CD4-positive, CD25-positive, alpha-beta regulatory T cell (primary cell): ENCODE data around the gene DLL1. TPM values are rescaled to one million over a fixed set of nuclear protein-coding genes. Genes with fewer than 3 reads are reported as not detected.

Experiments used
- ATAC-seq, 2 donors: fragments of 150-1000 bp; cut with Tn5 transposase; one replicate each; pipeline ENCODE4 v1.10.0; 2021; ENCODE audit warnings: low read depth in 2 of 2, moderate number of reproducible peaks in 2 of 2, moderate library complexity in 1 of 2
- DNase-seq, 3 donors: peaks; one replicate each; pipeline versions ENCODE4 v3.0.0 to v3.0.0-alpha.2; 2012 to 2022; ENCODE audit warnings: mixed read lengths in 1 of 3
- H3K27ac ChIP-seq: one replicate; pipeline ENCODE4 v1.7.0; 2013; ENCODE audit warnings: mild to moderate bottlenecking, low read length; ENCODE audit not compliant: insufficient read depth, poor library complexity, severe bottlenecking
- H3K27me3 ChIP-seq: one replicate; pipeline ENCODE4 v1.7.0; 2013; ENCODE audit warnings: low read length; ENCODE audit not compliant: control insufficient read depth, insufficient read depth
- H3K36me3 ChIP-seq: one replicate; pipeline ENCODE4 v1.7.0; 2013; ENCODE audit warnings: mild to moderate bottlenecking, low read length, moderate library complexity; ENCODE audit not compliant: control insufficient read depth, insufficient read depth
- H3K4me1 ChIP-seq: 2 replicates; pipeline ENCODE4 v1.7.0; 2013; ENCODE audit warnings: mild to moderate bottlenecking, low read length; ENCODE audit not compliant: insufficient read depth, control insufficient read depth, poor library complexity, severe bottlenecking
- H3K4me3 ChIP-seq: one replicate; pipeline ENCODE4 v1.7.0; 2013; ENCODE audit warnings: low read depth, mild to moderate bottlenecking, low read length, moderate library complexity
- H3K9me3 ChIP-seq, 2 experiments: 1 replicate in 1 of 2; 2 replicates in 1 of 2; pipeline ENCODE4 v1.7.0; 2013; ENCODE audit warnings: low read length in 2 of 2, mild to moderate bottlenecking in 1 of 2, moderate library complexity in 1 of 2; ENCODE audit not compliant: control insufficient read depth in 2 of 2
- H3K27ac Mint-ChIP-seq, 3 donors: one replicate each; pipeline ENCODE4 v1.8.0; 2020 to 2022; ENCODE audit warnings: mild to moderate bottlenecking in 3 of 3, mixed read lengths in 3 of 3, moderate library complexity in 2 of 3
- H3K27me3 Mint-ChIP-seq: one replicate; pipeline ENCODE4 v1.8.0; 2022; ENCODE audit warnings: mild to moderate bottlenecking, mixed read lengths
- H3K36me3 Mint-ChIP-seq: one replicate; pipeline ENCODE4 v1.8.0; 2020; ENCODE audit warnings: mixed read lengths
- H3K4me1 Mint-ChIP-seq, 4 donors: one replicate each; pipeline ENCODE4 v1.8.0; 2020 to 2022; ENCODE audit warnings: mixed read lengths in 4 of 4, mild to moderate bottlenecking in 1 of 4
- H3K4me3 Mint-ChIP-seq, 4 donors: one replicate each; pipeline ENCODE4 v1.8.0; 2020 to 2022; ENCODE audit warnings: mild to moderate bottlenecking in 4 of 4, mixed read lengths in 4 of 4, moderate library complexity in 3 of 4
- H3K9me3 Mint-ChIP-seq, 7 donors: one replicate each; pipeline ENCODE4 v1.8.0; 2020 to 2022; ENCODE audit warnings: mixed read lengths in 7 of 7, mild to moderate bottlenecking in 3 of 7, moderate library complexity in 2 of 7
- polyA plus RNA-seq, 4 donors: library from polyadenylated mRNA; unstranded; fragments of 300-500 nt; fragmentation: Illumina TruSeq; gene quantifications; one replicate each; pipeline ENCODE4 v1.2.3, GENCODE V29; 2021
- total RNA-seq: library from RNA; stranded (reverse); gene quantifications from one replicate; pipeline ENCODE4 v1.2.3, GENCODE V29; 2022

The DLL1 gene
- total and polyA plus RNA-seq, 5 donors from 2014 or later, result 0.28 to 1.1 (median 0.29) TPM; not detected in 2

DNA sequence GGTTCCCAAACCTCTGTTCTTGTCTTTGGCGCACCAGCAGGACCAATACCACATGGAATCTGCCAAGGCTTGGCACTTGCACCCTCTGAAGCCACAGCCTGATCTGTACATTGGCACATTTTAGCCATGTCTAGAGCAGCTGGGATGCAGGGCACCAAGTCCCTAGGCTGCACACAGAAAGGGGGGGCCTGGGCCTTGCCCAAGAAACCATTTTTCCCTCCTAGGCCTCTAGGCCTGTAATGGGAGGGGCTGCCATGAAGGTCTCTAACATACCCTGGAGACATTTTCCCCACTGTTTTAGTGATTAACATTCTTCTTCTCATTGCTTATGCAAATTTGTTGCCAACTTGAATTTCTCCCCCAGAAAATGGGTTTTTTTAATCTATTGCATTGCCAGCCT, 10.3 kb upstream of the DLL1 start:
- Histone ChIP-seq H3K36me3 (no peaks in the 10 kb centered on the region), H3K9me3 (peaks cover 0 to 5% of the 10 kb centered on the region in 2 experiments), H3K27ac (no peak overlapping the region), H3K27me3 (peaks cover 27% of the 10 kb centered on the region), H3K4me1 (peaks cover 17% of the 10 kb centered on the region), H3K4me3 (no peak overlapping the region)
- Mint-ChIP-seq H3K4me1 (peaks cover 0 to 9% (median 3%) of the 10 kb centered on the region in 4 donors), H3K4me3 (no peak overlapping the region), H3K27ac (no peak overlapping the region), H3K27me3 (peaks cover 76% of the 10 kb centered on the region), H3K36me3 (peaks cover 4% of the 10 kb centered on the region), H3K9me3 (peaks cover 0 to 11% (median 2%) of the 10 kb centered on the region in 7 donors)
- ATAC-seq, result no peak
- no peak for DNase-seq

GRCh38 chr6:170298688-170299087, 7.8 kb upstream of the DLL1 start:
- no peak overlapping the region for H3K27ac ChIP-seq
- Mint-ChIP-seq H3K4me3 (peak overlapping the region in 2 of 4 donors; percentile 44 to 50), H3K27ac (peak overlapping the region in 1 of 3 donors; percentile 57), H3K4me1 (peaks cover 0 to 20% (median 13%) of the 10 kb centered on the region in 4 donors), H3K36me3 (peaks cover 4% of the 10 kb centered on the region), H3K9me3 (peaks cover 0 to 11% (median 2%) of the 10 kb centered on the region in 7 donors), H3K27me3 (peaks cover 77% of the 10 kb centered on the region)
- H3K4me1 ChIP-seq, result peaks cover 26% of the 10 kb centered on the region
- ATAC-seq, result no peak
- H3K9me3 ChIP-seq, result peaks cover 0 to 5% of the 10 kb centered on the region in 2 experiments
- no peak for DNase-seq
- H3K4me3 ChIP-seq, result no peak overlapping the region
- H3K27me3 ChIP-seq, result peaks cover 34% of the 10 kb centered on the region
- H3K36me3 ChIP-seq, result no peaks in the 10 kb centered on the region

- peak overlapping the region; percentile 9 to 71 (median 51) for H3K4me3 Mint-ChIP-seq
- Histone ChIP-seq H3K4me3 (no peak overlapping the region), H3K9me3 (peaks cover 0 to 5% of the 10 kb centered on the region in 2 experiments), H3K4me1 (peaks cover 30% of the 10 kb centered on the region), H3K27me3 (peaks cover 38% of the 10 kb centered on the region), H3K36me3 (no peaks in the 10 kb centered on the region), H3K27ac (no peak overlapping the region)
- ATAC-seq, result no peak
- H3K9me3 Mint-ChIP-seq, result peaks cover 0 to 11% (median 2%) of the 10 kb centered on the region in 7 donors
- peaks cover 4% of the 10 kb centered on the region for H3K36me3 Mint-ChIP-seq
- DNase-seq, result no peak
- peaks cover 79% of the 10 kb centered on the region for H3K27me3 Mint-ChIP-seq
- H3K27ac Mint-ChIP-seq, result no peak overlapping the region
- peaks cover 6 to 29% (median 18%) of the 10 kb centered on the region in 4 donors for H3K4me1 Mint-ChIP-seq
Observed at GRCh38 chr6:170297576-170298330, 6.9 kb upstream of the DLL1 start.

DNA sequence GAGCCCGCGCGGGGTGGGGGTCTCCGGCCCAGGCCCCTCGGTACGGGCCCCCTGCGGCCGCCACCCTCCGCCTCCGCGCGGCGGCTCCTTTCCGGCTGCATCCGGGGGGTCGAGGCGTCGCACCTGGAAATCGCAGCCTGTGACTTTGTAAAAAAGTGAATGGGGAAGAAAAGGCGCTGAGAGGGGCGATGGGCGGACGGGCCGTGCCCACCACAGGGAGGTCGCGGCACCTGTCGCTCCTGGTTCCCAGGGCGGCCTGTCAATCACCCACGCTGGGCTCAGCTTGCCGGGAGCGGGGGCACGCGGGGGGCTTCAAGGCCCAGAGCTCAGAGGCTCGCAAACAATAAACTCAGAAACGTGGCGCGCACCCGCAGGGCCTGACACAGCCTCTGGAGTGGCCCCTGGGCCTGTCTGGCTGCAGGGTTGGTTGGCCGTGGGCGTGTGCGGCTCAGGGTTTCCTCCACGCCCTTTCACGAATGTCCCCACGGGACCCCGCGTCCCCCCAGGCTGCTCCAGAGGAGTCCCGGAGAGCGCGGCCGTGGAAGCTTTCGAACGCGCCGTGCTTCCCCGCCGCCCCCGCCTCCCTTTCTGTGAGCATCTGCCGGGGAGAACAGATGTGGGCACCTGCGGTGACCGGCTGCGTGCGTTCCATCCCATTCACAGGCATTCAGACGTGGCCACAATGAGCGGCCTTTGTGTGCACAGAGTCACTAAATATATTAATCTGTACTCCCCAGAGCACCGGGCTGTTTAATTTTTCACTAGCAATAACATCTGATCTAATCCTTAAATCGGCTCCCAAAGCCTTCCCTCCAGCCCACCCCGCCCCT, 6.1 kb upstream of the DLL1 start:
- DNase-seq (no peak), ATAC-seq (no peak)
- Histone ChIP-seq H3K27me3 (peaks cover 41% of the 10 kb centered on the region), H3K4me3 (no peak overlapping the region), H3K9me3 (peaks cover 0 to 5% of the 10 kb centered on the region in 2 experiments), H3K4me1 (peaks cover 38% of the 10 kb centered on the region), H3K36me3 (no peaks in the 10 kb centered on the region), H3K27ac (no peak overlapping the region)
- no peak overlapping the region for H3K27ac Mint-ChIP-seq
- peaks cover 0 to 11% (median 2%) of the 10 kb centered on the region in 7 donors for H3K9me3 Mint-ChIP-seq
- H3K4me3 Mint-ChIP-seq, result peak overlapping the region in 3 of 4 donors; percentile 28 to 52 (median 50)
- H3K4me1 Mint-ChIP-seq, result peaks cover 6 to 37% (median 22%) of the 10 kb centered on the region in 4 donors
- H3K36me3 Mint-ChIP-seq, result peaks cover 4% of the 10 kb centered on the region
- peaks cover 81% of the 10 kb centered on the region for H3K27me3 Mint-ChIP-seq

DNA sequence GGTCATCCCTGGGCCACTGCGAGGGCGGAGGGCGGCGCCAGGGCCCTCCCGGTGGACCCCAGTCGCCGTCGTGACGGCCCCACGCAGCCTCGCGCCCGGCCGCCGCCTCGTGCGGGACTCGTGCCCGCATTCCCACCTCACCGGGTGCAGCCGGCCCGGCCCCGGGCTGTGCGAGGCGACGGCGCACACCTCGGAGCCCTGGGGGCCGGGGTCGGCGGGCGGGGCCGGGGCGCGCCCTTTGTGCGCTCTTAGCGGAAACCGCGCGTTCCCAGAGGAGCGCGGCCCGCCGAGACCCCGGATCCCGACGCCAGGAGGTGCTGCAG, 5.5 kb upstream of the DLL1 start:
- H3K36me3 Mint-ChIP-seq, result no peaks in the 10 kb centered on the region
- H3K36me3 ChIP-seq, result no peaks in the 10 kb centered on the region
- DNase-seq (no peak), ATAC-seq (no peak)
- H3K27me3 Mint-ChIP-seq, result peaks cover 80% of the 10 kb centered on the region
- peaks cover 6 to 41% (median 25%) of the 10 kb centered on the region in 4 donors for H3K4me1 Mint-ChIP-seq
- peaks cover 0 to 9% (median under 1%) of the 10 kb centered on the region in 7 donors for H3K9me3 Mint-ChIP-seq
- no peak overlapping the region for H3K27ac ChIP-seq
- H3K27me3 ChIP-seq, result peaks cover 41% of the 10 kb centered on the region
- no peak overlapping the region for H3K4me3 Mint-ChIP-seq
- H3K4me3 ChIP-seq, result no peak overlapping the region
- peaks cover 44% of the 10 kb centered on the region for H3K4me1 ChIP-seq
- H3K27ac Mint-ChIP-seq, result no peak overlapping the region
- peaks cover 0 to 4% of the 10 kb centered on the region in 2 experiments for H3K9me3 ChIP-seq

DNA sequence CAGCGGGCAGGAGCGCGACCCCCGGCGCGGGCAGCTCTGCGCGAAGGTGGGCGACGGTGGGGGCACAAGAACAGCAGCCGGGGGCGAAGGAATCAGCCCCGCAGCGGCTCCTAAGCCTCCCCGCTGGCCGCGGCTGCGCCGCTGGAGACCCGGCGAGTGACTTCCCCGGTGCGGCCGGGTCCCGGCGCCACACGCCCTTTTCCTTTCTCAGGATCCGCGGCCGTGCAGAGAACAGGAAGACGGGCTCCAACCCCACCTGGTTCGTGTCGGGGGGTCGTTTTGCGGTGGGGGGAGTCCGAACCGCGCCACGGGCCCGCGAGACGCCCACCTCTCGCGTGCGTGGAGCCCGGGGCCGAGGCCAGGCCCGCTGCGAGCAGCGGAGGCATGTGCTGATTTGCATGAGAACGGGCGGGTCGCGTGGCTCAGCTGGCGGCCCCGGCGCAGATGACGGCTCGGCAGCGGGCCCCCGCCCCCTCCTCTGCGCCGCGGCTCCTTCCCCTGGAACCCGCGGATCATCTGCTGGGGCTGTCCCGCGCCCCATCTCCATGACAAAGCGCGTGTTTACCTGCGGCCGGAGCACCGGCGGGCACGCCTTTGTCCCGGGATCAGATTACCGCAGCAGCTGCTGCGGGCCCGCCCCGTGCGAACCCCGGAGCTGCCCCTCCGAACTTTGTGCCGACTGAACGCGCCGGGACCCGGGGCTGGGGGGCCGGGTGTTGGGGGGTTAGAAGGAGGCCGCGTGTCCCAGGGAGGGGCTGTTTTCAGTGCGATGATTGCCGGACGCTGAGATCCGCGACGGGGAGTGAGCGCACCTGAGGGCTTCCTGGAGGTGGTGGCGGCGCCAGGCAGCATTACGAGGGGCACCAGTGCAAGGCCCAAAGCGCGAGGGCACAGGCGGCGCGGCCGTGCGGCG, 4.9 kb upstream of the DLL1 start:
- Mint-ChIP-seq H3K36me3 (no peaks in the 10 kb centered on the region), H3K27me3 (peaks cover 78% of the 10 kb centered on the region), H3K4me3 (peak overlapping the region in 3 of 4 donors; percentile 43 to 76 (median 59)), H3K4me1 (peaks cover 6 to 41% (median 25%) of the 10 kb centered on the region in 4 donors), H3K27ac (no peak overlapping the region), H3K9me3 (peaks cover 0 to 7% (median 0%) of the 10 kb centered on the region in 7 donors)
- DNase-seq (peak in 1 of 3 donors; percentile 58), ATAC-seq (peak in 1 of 2 donors; percentile 44)
- Histone ChIP-seq H3K27me3 (peaks cover 41% of the 10 kb centered on the region), H3K9me3 (no peaks in the 10 kb centered on the region), H3K27ac (no peak overlapping the region), H3K4me3 (no peak overlapping the region), H3K4me1 (peaks cover 48% of the 10 kb centered on the region), H3K36me3 (no peaks in the 10 kb centered on the region)
